ENCODE results near the gene LRP2BP.
"Not testable (repeated sequence)": the region's sequence is repeated elsewhere in the genome, so short reads cannot be mapped to it uniquely, and the experiment has no call there.

LRP2BP gene

DNA sequence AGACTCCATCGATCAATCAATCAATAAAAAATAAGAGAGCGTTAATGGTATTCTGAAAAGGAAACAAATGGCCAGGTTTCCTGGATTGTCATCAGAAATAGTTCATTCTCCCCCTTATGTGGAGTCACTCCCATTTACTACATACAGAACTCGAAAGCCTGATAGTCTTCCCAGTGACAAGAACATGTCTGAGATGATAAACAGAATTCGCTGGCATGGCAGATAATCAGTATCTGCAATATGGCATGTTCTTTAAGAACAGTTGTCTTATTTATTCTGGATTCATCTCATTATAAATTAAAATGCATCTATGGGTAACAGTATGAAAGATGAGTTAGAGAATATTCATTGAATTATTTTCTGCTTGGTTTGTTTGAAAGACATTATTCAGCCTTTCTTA, 61.4 kb downstream of the LRP2BP start:
- intact Hi-C loops (cut with DNase I), result no loop called here
- no peak for DNase-seq

DNA sequence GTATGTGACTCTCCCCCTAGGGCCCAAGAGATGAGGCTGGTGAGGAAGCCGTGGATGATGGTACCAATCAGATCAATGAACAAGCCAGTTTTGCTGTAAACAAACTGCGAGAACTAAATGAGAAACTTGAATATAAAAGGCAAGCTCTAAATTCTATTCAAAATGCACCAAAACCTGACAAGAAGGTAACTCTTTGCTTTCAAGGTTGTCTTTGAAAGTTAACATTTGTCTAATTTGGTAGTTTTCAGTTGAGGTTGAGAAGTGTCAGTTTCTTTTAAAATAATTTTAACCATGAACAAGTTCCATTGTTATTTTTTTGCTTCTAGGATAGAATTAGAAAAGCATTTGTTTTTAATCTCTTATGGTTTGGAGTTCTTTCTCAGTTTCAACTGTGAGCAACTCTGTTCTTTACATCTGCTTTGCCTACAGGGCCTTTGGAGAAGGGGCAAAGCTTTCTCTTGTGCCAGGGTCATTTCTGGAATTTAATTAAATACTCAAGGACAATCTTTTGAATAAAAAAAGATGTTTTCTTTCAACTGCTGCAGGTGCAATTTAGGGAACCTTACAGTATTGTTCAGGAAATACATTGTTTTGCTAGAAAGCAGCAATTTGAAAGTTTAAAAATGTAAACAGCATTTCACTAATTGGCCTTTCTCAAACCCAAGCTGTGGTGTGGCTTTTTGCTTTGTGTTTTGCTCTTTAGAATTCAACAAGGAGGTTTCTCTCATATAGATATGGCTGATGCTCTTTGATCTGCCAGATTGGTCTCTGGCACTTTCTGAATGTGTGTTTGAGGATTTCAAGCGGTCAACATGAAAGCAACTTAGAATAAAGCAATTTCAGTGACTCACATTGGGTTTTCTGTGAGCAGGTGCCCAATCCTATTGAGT, 62.9 kb downstream of the LRP2BP start:
- DNase-seq, result no peak
- intact Hi-C loops (cut with DNase I), result no loop called here

DNA sequence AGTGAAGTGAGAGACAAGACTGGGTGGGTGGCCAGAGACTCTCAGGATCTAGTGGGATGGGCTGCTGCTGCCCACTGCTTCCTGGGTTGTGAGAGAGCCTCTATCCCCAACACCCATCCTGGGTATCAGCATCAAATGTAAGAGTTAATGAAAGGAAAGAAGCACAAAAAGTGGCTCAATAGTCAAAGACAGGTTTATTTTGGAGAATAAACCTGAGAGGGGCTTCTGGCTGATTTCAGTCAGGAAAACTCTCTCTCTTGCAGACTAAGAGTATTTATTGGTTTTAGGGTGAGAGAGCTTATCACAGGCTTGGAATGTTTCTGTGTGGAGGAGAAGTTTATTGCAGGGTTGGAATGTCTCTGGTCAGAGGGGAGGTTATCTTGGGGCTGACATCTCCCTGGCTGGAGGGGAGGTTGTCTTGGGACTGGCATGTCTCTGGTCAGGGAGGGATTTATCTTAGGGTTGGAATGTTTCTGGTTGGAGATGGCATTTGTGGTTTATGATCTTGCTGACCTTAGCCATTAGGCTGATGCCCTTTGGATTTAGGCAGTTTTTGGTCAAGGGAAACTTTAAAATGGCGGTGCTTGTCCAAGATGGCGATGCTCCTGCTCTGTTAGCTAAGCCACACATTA, 65.7 kb downstream of the LRP2BP start:
- intact Hi-C loops (cut with DNase I); DNase-seq: not testable (repeated sequence)

DNA sequence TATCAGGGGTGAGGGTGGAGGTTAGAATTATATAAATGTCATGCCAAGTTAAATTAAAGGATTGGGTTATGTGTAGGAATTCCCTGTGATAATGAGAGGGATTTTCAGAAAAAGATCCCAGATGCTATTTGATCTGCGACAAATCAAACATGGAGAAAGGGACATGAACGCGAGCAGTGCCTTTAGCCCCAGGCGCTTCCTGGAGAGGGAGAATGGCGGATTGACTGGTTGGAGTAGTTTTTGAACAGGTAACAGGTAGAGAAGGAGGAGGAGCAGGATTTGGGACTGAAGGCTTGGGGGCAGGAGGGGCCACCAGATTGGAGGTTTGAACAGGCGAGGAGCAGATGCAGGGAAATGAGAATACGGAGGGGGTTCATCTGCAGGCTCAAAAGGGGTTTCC, 67.1 kb downstream of the LRP2BP start:
- no peak for DNase-seq
- intact Hi-C loops (cut with DNase I), result no loop called here

DNA sequence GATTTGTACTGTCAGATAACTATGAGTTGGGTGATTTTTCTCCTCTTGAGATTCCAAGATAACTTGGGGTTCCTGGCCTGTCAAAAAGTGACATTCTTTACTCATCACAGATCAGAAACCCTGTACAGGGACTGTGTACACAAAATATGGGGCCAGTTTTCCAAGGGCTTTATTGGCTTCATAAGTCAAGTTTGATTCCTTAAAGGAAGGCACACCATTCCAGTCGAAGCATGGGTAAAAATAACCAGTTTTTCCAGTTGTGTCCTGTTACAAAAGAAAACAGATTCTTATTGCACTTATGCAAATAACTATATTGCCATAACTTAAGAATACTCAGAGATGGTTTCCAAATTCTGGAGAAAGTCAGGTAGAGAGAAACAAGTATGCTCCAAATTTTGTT, 70.0 kb downstream of the LRP2BP start:
- intact Hi-C loops (cut with DNase I); DNase-seq: not testable (repeated sequence)

DNA sequence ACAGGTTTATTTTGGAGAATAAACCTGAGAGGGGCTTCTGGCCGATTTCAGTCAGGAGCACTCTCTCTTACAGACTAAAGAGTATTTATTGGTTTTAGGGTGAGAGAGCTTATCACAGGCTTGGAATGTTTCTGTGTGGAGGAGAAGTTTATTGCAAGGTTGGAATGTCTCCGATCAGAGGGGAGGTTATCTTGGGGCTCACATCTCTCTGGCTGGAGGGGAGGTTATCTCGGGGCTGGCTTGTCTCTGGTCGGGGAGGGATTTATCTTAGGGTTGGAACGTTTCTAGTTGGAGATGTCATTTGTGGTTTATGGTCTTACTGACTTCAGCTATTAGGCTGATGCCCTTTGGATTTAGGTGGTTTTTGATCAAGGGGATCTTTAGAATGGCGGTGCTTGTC, 71.4 kb downstream of the LRP2BP start:
- intact Hi-C loops (cut with DNase I); DNase-seq: not testable (repeated sequence)

DNA sequence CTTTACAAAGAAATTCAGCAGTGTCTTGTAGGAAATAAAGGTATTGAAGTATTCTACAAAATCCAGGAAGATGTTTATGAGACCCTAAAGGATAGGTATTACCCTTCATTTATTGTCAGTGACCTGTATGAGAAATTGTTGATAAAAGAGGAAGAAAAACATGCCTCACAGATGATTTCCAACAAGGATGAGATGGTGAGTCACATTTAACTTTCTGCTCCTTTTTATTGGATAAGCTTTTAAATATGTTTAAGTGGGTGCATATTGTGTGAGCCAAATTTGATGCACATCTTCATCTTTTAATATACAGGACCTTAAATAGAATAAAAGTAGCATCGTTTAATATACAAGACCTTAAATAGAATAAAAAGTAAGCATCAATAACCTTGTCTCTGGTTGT, 72.1 kb downstream of the LRP2BP start:
- no peak for DNase-seq
- intact Hi-C loops (cut with DNase I), result no loop called here

DNA sequence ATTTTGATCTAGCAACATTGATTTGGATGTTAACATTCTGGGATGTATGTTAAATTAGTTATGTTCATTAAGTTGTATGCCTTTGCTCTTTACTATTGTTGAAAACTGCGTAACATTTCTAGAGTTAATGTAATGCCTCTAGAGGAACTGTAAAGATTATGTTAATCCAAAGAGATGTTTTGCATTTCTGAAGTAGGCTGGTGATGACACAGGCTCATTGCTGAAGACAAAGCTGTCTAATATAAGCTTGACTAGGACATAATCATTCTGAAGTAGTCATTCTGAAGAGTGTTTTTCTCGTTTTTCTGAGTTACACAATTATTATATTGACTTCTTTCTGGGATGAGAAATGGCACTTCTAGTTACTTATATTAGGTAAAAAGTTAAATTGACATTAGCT, 72.9 kb downstream of the LRP2BP start:
- no peak for DNase-seq
- intact Hi-C loops (cut with DNase I), result no loop called here

DNA sequence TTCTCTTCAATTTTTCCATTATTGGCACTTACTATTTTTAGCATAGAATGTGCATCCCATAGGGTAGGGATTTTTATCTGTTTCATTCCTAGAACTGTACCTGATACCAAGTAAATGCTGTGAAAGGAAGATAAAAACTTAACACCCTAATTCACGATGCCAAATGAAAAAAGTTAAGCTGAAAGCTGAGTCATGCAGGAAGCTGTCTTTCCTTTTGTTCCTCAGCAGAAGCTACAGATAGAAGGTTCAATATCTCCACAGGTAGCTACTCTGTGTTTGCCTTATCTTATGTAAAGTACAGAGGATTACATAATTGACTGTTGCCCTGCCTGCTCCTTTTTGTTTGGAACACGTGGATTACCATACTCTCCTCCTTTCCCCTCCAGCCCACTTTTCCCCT, 77.0 kb downstream of the LRP2BP start:
- no peak for DNase-seq
- intact Hi-C loops (cut with DNase I), result no loop called here

DNA sequence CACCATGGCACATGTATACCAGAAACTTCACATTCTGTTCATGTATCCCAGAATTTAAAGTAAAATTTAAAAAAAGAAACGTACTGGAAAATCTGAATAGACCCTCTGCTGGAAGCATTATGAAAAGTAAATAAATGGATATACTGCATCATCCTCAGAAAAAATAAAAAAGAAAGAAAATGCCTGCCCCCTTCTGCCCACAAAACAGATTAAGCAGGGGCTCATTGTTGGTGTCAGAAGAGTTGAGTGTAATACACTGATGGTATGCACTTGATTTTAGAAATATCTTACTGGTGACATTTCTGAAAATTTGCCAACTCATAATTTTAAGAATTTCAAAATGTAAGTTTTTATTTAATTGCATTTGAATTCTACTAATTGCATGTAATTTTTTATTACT, 77.8 kb downstream of the LRP2BP start:
- DNase-seq, result no peak
- intact Hi-C loops (cut with DNase I), result no loop called here

DNA sequence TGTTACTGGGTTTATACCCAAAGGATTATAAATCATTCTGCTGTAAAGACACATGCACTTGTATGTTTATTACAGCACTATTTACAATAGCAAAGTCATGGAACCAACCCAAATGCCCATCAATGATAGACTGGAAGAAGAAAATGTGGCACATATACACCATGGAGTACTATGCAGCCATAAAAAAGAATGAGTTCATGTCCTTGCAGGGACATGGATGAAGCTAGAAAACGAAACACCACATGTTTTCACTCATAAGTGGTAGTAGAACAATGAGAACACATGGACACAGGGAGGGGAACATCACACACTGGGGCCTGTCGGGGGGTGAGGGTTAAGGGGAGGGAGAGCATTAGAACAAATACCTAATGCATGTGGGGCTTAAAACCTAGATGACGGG, 78.3 kb downstream of the LRP2BP start:
- DNase-seq; intact Hi-C loops (cut with DNase I): not testable (repeated sequence)

All from posterior cingulate gyrus (tissue), 11 donors.